Measurements from ENCODE around the gene GALNT18. TPM values are rescaled to one million over a fixed set of nuclear protein-coding genes. Genes with fewer than 3 reads are reported as not detected.
A peak's percentile ranks its signal among the peaks of the same experiment; 100 is the strongest.

GALNT18 gene
- total RNA-seq, 1 donor from 2014 or later = 12.9 TPM

GRCh38 chr11:11428714-11429113, 193.1 kb downstream of the GALNT18 start:
- no peak for DNase-seq

- DNase-seq = peak; percentile 24
These were observed 194.3 kb downstream of the GALNT18 start for GRCh38 chr11:11427542-11427941.

- peak; percentile 13 for DNase-seq
These were observed 194.7 kb downstream of the GALNT18 start for GRCh38 chr11:11427140-11427539.

- DNase-seq = peak; percentile 41
These were observed 195.4 kb downstream of the GALNT18 start for GRCh38 chr11:11426226-11426952.

- peak; percentile 29 for DNase-seq
These were observed 196.0 kb downstream of the GALNT18 start for GRCh38 chr11:11425806-11426205.

- DNase-seq = no peak
These were observed 197.1 kb downstream of the GALNT18 start for GRCh38 chr11:11424688-11425087.

GRCh38 chr11:11422411-11423128, 199.2 kb downstream of the GALNT18 start:
- DNase-seq = no peak

- DNase-seq = no peak
These were observed 200.3 kb downstream of the GALNT18 start for GRCh38 chr11:11421509-11421908.

- DNase-seq = no peak
These were observed 200.9 kb downstream of the GALNT18 start for GRCh38 chr11:11420899-11421285.

- no peak for DNase-seq
These were observed 201.5 kb downstream of the GALNT18 start for GRCh38 chr11:11420191-11420898.

GRCh38 chr11:11419747-11420146, 202.1 kb downstream of the GALNT18 start:
- no peak for DNase-seq

GRCh38 chr11:11416917-11417316, 204.9 kb downstream of the GALNT18 start:
- no peak for DNase-seq

- no peak for DNase-seq
These were observed 205.3 kb downstream of the GALNT18 start for GRCh38 chr11:11416502-11416901.

GRCh38 chr11:11415901-11416300, 205.9 kb downstream of the GALNT18 start:
- no peak for DNase-seq

GRCh38 chr11:11414996-11415395, 206.8 kb downstream of the GALNT18 start:
- DNase-seq = no peak

- DNase-seq = no peak
These were observed 208.0 kb downstream of the GALNT18 start for GRCh38 chr11:11413776-11414175.

- DNase-seq = no peak
These were observed 210.3 kb downstream of the GALNT18 start for GRCh38 chr11:11411401-11411985.

- DNase-seq = no peak
These were observed 211.9 kb downstream of the GALNT18 start for GRCh38 chr11:11409901-11410300.

- no peak for DNase-seq
These were observed 212.6 kb downstream of the GALNT18 start for GRCh38 chr11:11409224-11409623.

GRCh38 chr11:11408436-11409221, 213.2 kb downstream of the GALNT18 start:
- no peak for DNase-seq

GRCh38 chr11:11407763-11408084, 214.1 kb downstream of the GALNT18 start:
- no peak for DNase-seq

Data from skin of body (tissue), 2 donors.